Measurements from ENCODE around the gene P2RX3.
"Not testable (repeated sequence)": the region's sequence is repeated elsewhere in the genome, so short reads cannot be mapped to it uniquely, and the experiment has no call there.

Gene P2RX3

DNA sequence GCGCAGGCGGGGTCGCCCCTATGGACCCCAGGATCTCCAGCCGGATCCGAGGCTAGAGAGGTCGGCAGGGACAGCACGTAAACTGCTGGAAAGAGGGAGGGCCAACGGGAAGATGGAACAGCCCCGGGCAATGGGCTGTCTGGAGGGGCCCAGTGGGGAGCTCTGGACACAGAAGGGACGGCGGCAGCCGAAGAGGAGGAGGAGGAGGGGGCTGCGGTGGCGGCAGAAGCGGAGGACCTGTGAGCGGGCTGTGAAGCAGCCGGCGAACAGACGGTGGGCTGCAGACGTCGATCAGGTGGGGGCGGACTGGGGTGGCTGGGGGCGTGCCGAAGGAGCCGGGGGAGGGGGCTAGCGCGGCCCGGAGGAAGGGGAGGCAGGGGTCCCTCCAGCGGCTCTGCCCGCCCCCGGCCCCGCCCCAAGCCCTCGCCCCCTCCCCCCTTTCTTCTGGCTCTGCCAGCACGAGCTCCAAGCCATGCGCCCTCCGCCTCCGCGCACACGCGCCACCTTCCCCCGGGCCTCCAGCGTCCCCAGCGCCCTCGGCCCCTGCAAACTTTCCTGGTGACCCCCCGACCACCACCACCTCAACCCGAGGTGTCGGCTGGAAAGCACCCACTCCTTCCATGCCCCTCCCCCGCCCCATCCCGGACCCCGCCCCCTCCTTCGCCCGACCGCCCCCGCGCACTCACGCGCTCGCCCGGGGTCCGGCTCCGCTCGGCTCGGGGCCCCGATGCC is 13.8 kb upstream of the P2RX3 start:
- DNase-seq (ENCODE audit: low read depth in 2 of 3, low spot score in 2 of 3), result peak in 1 of 3 experiments; percentile 10

DNA sequence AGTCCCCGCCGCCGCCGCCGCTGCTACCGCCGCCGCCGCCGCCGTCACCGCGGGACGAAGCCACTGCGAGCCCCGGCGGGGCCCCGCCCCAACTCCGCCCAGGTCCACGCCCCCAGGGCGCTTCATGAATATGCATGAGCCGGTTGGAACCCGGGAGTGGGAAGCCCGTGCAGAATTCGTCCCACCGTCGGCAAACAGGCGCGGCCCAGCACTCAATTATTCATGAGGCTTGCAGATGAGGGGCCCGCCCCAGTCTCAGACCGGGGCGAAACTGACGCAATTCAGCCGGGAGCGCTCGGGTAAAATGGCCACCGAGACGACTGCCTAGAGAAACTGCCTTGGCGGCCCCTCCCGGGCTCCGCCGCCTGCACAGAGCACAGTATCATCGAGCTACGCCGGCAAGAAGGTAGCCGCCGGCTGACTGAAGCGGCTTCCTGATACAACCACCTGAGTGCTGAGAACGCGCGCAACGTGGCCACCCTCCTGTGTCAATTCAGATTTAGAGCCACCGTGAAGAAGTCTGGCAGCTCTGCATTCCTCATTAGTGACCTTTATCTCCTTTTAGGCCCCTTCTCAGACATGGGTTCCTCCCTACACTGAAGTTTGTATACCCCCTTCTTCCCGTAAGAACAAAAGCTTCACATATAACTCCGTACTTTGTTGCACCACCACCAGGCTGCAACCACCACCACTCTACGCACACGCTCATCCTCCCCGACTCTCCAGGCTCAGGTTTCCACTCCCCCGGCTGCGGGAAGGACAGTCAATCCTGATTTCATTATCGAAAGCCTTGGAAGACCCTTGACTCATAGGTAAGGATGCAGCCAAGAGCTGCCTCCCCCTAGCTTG is 13.0 kb upstream of the P2RX3 start, which contains the start of gene TNKS1BP1:
TSS of gene TNKS1BP1 (minus strand) at position 67 of the 849 bp plus-strand sequence. CDS start 3,067 bp downstream, outside the sequence.
- DNase-seq (ENCODE audit: low read depth in 2 of 3, low spot score in 2 of 3), result peak; percentile 79 to 83 (median 82)

DNA sequence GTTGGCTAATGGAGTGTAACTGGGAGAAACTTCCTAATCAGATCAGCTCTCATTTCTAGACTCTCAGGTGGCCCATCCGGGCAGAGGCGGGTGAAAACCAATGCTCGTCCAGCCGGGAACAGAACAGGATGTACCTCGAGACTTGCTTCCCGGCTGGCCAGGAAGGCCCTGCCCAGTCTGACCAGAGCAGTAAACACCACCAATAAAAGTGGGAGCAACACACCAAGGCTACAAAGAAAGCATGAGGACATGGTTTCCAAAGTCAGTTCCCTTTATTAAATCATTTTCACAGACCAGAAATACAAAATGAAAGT is 12.5 kb upstream of the P2RX3 start:
- DNase-seq (ENCODE audit: low read depth in 2 of 3, low spot score in 2 of 3), result no peak

DNA sequence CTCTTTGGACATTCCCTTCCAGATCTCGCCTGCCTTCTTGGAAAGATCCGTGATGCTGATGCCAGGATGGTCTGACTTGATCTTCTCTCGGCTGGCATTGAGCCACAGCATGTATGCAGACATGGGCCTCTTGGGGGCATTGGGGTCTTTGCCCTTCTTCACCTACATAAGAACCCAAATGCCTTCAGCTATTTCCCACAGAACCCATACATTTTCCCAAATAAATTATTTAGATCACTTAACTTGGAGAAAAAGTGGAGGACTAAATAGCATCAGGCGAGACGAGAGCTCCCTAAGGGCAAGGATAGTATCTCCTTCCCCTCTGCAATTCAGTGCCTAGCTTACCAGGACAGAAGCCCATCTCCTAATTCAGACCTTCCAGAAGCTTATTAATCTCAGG is 10.4 kb upstream of the P2RX3 start:
- no peak for DNase-seq (ENCODE audit: low read depth in 2 of 3, low spot score in 2 of 3)

GRCh38 chr11:57330029-57330428 is 8.1 kb upstream of the P2RX3 start:
- no peak for DNase-seq (ENCODE audit: low read depth in 2 of 3, low spot score in 2 of 3)

- no peak for DNase-seq (ENCODE audit: low read depth in 2 of 3, low spot score in 2 of 3)
Observed at GRCh38 chr11:57331720-57332119, 6.4 kb upstream of the P2RX3 start.

GRCh38 chr11:57332694-57333440 is 5.3 kb upstream of the P2RX3 start:
- DNase-seq (ENCODE audit: low read depth in 2 of 3, low spot score in 2 of 3), result no peak

DNA sequence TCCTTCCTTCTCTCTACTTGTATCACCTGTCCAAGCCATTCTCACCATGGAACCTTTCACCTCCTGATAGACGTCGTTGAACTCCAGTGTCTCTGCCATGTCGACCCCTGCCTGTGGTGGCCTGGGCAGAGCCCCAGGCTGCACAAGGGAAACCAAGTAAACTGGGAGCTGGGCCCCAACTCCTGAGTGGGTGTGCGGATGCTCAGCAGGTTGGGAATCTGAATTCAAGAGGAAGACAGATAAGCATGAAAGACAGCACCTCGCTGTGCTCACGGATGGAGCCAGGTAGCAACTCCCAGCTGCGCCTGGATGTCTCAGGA is 3.2 kb upstream of the P2RX3 start:
- no peak for DNase-seq (ENCODE audit: low read depth in 2 of 3, low spot score in 2 of 3)

DNA sequence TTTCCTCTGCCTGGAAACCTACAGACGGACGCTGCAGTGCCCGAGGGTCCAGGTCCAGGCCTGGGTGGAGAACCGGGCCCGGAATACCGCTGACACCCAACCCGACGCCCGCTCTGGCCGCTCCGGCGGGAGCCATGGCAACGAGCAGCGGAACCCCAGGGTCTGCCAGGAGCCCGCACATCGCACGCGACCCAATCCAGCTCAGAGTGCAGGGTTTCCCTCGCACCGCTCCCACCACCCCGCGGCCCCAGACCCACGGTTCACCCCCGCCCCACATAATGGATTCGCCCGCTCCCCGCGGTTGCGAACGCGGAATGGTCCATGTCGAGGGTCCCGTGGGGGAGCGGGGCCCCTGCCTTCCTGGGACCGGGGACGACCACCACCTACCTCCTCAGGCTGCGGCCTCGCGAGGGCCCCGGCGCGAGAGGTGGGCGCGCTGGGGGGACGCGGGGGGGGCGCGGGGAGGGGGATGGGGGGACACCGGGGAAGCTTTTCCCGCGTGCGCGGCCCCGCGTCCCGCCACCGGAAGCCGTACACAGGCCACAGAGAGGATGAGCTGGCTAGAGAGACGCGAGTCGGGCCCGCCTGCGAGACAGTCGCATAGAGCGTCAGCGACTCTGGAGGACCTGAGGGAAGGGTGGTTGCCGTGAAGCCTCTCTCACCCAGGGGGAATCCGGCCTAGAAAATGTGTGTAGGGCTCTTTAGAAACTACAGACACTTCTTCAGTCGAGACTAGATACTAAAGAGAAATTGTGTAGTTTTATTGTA is 2.6 kb upstream of the P2RX3 start, which contains the start of gene SSRP1:
TSS of gene SSRP1 (minus strand) at position 550 of the 768 bp plus-strand sequence. CDS start 771 bp downstream, outside the sequence.
- peak; percentile 62 to 71 (median 63) for DNase-seq (ENCODE audit: low read depth in 2 of 3, low spot score in 2 of 3)

DNA sequence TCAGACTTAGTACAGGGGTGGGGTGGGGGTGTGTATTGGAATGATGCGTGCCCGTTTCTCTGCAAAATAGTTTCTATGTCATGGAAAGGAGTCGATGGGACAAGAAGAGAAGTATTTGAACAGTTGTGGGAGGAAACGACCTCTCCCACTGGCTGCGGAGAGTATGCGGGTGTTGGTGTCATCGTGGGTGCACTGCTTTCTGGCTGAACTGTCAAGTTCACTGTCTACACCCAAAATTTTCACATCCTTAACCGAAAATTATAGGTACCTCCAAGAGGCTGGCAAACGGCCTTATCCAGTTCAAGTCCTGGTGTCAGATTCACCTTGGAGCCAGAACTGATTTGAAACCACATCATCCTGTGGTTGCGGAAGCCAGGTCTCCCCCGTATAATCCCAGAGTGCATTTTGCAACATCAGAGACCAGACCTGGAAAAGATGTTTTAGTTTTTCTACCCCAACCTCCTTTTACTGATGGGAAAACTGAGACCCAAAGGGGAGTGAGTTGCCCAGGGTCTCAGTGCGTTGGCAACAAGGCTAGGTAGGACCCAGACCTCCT is 2.0 kb upstream of the P2RX3 start:
- peak in 1 of 3 experiments; percentile 9 for DNase-seq (ENCODE audit: low read depth in 2 of 3, low spot score in 2 of 3)

DNA sequence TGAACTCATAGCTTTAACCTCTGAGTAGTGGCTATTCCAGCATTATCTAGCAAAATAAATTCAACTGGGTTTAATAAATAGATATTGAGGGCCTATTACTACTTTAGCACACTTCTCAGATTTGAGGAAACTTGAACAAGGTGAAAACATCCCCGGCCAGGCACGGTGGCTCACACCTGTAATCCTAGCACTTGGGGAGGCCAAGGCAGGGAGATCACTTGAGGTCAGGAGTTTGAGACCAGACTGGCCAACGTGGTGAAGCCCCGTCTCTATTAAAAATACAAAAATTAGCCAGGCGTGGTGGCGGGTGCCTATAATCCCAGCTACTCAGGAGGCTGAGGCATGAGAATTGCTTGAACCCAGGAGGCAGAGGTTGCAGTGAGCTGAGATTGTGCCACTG is 1.3 kb upstream of the P2RX3 start:
- DNase-seq (ENCODE audit: low read depth in 2 of 3, low spot score in 2 of 3), result not testable (repeated sequence)

- no peak for DNase-seq (ENCODE audit: low read depth in 2 of 3, low spot score in 2 of 3)
Observed at GRCh38 chr11:57339328-57339727, 1.2 kb downstream of the P2RX3 start.

- DNase-seq (ENCODE audit: low read depth in 2 of 3, low spot score in 2 of 3), result no peak
Observed at GRCh38 chr11:57340039-57340615, 2.0 kb downstream of the P2RX3 start.

- DNase-seq (ENCODE audit: low read depth in 2 of 3, low spot score in 2 of 3), result no peak
Observed at GRCh38 chr11:57341250-57341808, 3.2 kb downstream of the P2RX3 start.

- no peak for DNase-seq (ENCODE audit: low read depth in 2 of 3, low spot score in 2 of 3)
Observed at GRCh38 chr11:57342702-57343101, 4.5 kb downstream of the P2RX3 start.

- DNase-seq (ENCODE audit: low read depth in 2 of 3, low spot score in 2 of 3), result no peak
Observed at GRCh38 chr11:57343825-57344224, 5.7 kb downstream of the P2RX3 start.

DNA sequence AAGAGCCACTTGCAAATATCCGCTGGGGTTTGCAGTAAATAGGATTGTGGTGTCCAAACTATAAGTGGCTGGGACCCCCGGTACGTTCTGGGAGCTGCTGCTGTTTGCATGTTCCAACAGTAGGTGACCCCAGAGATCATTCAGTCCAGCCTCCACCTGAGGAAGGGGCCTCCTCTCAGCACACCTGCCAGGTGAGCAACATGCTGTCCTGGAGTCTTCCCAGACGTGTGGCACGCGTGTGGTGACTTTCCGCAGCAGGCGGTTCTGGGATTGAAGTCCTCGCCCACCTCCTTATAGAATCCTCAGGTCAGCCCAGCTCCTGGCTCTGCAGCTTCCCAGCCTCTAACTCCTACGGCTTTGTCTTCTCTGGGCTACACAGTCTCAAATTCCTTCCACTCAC is 6.7 kb downstream of the P2RX3 start:
- DNase-seq (ENCODE audit: low read depth in 2 of 3, low spot score in 2 of 3), result no peak

- DNase-seq (ENCODE audit: low read depth in 2 of 3, low spot score in 2 of 3), result peak in 1 of 3 experiments; percentile 41
Observed at GRCh38 chr11:57345555-57346211, 7.5 kb downstream of the P2RX3 start.

DNA sequence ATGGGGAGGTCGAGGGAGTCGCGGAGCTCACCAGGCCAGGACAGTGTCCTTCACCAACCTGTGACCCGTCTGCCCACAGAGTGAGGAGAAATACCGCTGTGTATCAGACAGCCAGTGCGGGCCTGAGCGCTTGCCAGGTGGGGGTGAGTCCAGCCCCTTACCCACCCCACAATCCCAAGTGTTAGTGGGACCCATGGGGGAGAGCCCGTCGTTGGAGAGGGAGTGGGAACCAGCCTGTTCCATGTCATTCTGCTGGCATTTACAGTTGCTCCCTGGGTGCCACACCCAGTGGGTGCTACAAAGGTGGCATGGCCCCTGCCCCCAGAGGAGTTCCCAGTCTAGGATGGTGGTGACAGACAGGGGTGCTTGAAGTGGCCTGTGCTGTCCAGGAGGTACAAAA is 9.2 kb downstream of the P2RX3 start:
- DNase-seq (ENCODE audit: low read depth in 2 of 3, low spot score in 2 of 3), result no peak
